AML-193 (cell line): ENCODE results near the gene S100A9.
"Not testable (repeated sequence)": the region's sequence is repeated elsewhere in the genome, so short reads cannot be mapped to it uniquely, and the experiment has no call there.

Experiments
- DNase-seq, 2 experiments: peaks; one replicate each; lab custom pipeline; 2025; lab: John Stamatoyannopoulos, UW

S100A9 gene

GRCh38 chr1:153357853-153358690, at the start of gene S100A9:
S100A9 (plus strand) TSS chr1:153357854; CDS start chr1:153358284, 430 bp downstream.
- DNase-seq, result peak; percentile 38 to 47

DNA sequence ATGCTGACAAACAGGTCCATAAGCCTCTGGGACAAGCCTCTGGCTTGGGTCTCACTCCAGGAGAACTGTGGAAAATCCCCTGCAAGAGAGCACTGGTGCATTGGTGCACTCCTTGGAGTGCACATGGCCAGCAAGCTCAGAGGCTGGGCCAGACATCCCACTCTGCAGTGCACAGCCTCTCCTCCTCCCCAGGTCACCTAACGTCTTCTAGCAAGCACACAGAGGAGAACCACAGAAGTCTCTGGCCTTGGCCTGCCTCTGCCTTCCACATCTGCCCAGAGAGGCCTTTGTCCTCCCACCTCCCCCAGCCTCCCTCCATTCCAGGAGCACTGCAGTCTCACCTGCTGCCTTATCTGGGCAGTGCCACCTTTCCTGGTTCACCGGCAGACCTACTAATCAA, 49.1 kb upstream of the S100A9 start:
- no peak for DNase-seq

GRCh38 chr1:153309441-153309840, 48.2 kb upstream of the S100A9 start:
- no peak for DNase-seq

DNA sequence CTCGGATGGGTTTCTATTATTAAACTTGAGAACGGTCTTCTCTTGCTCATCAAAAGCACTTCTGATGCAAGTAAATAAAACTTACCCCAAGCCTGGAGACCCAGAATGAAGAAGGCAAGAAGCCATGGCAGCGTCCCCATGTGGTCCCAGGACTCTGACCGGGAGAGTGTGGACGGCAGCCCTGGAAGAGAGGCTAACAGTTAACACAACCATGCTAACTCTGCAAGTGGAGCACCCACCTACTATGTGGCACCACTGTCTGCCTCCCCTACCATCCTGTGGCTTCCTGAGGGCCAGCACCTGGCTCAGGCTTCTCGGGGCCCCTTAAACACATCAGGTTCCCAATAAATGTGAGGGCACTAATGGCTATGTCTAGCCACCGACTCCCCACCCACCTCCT, 47.1 kb upstream of the S100A9 start:
- DNase-seq, result no peak

DNA sequence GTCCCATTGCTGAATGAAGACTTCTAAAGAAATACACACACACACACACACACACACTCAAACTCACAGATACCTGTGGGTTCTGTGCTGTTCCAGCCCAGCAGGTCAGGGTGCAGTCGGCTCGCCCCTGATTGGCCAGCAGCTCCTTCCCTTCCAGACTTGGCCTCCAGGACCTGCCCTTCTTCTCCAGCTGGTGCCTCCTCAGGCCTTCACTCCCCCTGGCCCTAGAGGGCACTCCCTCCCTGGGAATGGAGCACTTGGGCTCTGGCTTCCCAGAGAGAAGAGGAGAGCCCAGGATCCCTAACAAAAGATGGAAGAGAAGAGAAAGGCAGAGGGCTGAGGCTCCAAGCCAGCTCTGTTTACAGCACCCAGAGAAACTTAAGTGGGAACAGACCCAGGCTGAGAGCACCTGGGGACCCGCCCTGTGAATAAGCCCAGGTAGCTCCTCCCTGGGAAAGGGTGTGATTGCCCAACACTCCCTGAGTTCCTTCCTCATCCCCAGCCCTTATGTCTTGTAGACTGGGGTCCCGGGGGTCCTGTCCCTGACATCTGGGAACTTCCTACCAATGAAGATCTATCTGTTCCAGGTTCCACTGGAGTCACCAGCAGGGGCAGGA, 45.0 kb upstream of the S100A9 start, which contains the start of gene PGLYRP3:
TSS of gene PGLYRP3 (minus strand) at position 383 of the 617 bp plus-strand sequence. CDS start 2,287 bp downstream, outside the sequence.
- DNase-seq, result no peak

GRCh38 chr1:153313288-153313687, 44.4 kb upstream of the S100A9 start:
- DNase-seq, result no peak

DNA sequence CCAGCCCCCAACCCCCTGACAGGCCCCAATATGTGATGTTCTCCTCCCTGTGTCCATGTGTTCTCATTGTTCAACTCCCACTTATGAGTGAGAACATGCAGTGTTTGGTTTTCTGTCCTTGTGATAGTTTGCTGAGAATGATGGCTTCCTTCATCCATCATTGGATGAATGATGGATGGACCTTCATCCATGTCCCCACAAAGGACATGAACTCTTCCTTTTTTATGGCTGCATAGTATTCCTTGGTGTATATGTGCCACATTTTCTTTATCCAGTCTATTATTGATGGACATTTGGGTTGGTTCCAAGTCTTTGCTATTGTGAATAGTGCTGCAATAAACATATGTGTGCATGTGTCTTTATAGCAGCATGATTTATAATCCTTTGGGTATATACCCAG, 43.3 kb upstream of the S100A9 start:
- not testable (repeated sequence) for DNase-seq

GRCh38 chr1:153316013-153316412, 41.6 kb upstream of the S100A9 start:
- DNase-seq, result not testable (repeated sequence)

- DNase-seq, result not testable (repeated sequence)
Measured at GRCh38 chr1:153318145-153318544, 39.5 kb upstream of the S100A9 start.

DNA sequence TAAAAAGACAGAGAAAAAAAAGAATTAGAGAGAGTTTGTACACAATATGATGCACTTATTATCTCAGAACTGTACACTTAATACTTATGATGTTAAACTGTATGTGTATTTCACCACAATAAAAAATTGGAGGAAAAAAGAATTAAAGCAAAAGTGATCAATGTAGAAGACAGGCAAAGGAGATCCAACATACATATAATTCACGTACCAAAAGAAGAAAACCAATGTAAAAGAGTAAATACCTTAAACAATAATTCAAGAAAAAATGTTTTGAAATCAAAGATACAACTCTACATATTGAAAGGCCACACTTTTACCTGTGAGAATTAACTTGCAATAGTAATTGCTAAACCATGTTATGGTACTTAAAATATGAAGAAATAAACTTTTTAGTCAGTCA, 35.1 kb upstream of the S100A9 start:
- no peak for DNase-seq

- DNase-seq, result no peak
Measured at GRCh38 chr1:153324912-153325311, 32.7 kb upstream of the S100A9 start.

DNA sequence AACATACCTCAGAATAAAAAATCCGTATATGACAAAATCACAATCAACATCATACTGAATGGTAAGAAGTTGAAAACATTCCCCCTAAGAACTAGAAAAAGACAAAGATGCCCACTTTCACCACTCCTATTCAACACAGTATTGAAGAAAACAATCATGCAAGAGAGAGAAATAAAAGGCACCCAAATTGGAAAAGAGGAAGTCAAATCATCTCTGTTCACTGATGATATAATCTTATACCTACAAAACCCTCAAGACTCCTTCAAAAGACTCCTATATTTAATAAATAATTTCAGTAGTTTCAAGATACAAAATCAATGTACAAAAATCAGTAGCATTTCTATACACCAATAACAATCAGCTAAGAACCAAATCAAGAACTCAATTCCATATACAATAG, 23.8 kb upstream of the S100A9 start:
- DNase-seq, result no peak

GRCh38 chr1:153336650-153337049, 21.0 kb upstream of the S100A9 start:
- DNase-seq, result no peak

DNA sequence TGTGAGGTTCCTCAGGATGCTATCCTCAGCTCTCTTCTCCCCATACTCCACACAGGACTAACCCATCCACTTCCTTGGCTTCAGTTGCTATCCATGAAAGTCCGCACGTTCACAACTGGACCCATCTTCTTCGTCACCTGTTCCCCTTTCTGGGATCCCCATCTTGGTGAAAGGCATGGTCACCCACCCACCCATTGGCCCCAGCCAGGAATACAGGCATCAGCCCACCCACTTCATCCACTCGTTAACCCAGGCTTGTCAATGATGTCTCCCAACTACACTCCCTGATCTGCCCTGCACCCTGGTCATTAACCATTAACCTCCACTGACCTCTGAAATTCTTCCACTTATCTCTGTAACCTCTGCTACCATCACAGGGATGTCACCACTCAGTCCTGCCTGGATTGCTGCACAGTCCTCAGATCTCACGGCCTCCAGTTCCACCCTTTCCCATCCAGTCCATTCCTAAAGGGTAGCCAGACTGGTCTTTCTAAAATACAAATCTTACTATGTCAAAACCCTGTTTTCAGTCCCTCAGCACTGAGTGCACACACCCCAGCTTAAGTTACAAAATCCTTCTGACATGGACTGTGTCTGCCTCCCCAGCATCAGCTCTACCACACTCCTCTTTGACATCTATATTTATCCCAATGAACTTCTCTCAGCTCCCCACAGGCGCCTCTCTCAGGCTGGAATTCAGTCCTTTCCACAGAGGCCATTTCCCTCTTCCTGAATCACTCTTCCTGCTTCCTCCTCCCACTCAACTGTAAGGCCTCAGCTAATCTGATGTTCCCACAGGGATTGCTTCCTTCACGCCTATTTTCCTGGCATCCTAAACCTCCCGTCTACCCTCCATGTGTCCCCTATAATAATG, 19.4 kb upstream of the S100A9 start:
- DNase-seq, result no peak

DNA sequence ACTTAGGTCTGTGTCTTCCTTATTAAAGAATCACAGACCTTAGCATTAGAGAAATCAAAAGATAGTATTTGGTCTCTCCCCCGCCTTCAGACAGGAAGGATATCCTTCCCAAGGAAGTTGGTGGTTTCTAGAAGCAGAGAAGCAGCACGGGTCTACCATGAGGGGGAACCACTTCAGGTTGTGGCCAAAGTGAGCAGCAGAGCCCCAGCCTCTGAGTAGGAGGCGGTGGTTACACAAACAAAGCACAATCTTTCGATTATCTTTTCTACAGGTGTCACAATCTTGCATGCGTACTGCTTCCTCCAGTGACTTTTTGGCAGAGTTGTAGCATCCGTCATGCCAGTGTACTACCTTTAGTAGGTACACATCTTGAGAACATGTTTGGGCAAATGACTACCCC, 17.9 kb upstream of the S100A9 start:
- no peak for DNase-seq

GRCh38 chr1:153340356-153340755, 17.3 kb upstream of the S100A9 start:
- DNase-seq, result no peak

GRCh38 chr1:153341431-153341934, 16.2 kb upstream of the S100A9 start:
- DNase-seq, result no peak

GRCh38 chr1:153342178-153342577, 15.5 kb upstream of the S100A9 start:
- no peak for DNase-seq

GRCh38 chr1:153343040-153343681, 14.5 kb upstream of the S100A9 start:
- DNase-seq, result no peak

DNA sequence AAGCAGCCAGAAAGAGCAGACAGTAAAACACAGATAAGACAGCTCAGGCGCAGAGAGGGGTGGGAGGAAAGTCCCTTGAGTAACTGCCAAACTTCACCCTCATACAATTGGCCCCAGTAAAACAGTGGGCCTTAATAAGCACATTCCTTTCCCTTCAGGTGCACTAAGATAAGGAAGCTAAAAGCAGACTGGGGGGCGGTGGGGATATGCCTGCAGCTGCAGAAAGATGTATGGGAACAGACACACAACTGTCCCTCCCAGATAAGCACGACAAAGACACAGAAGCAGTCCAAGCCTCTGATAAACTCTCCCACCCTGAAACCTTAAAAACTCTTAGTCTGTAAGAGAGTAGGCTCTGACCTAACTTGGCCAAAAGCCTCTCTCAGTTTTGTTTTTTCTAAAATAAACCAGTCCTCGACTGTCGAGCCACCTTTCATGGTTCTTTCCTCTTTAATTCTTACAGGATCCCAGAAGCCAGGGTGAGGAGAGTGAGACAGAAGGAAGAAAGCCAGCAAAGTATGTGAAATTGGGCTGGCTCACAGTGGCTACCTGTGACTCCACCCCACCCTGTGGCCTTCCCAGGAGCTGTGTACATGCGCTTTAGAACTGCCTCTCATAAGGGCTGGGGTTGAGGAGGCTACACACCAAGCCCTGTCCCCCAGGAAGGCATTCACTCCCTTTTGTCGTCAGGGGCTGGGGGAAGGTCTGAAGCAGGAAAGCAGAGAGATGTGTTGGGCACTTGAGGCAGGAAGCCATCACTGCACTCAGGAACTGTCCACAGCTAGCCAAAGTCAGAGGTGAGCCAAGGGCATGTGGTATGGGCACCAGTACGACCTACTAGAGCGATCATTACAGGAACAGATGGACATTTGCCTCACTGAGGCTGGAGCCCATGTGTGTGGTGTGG, 13.6 kb upstream of the S100A9 start:
- DNase-seq, result no peak

GRCh38 chr1:153344718-153345025, 13.0 kb upstream of the S100A9 start:
- DNase-seq, result peak; percentile 82 to 84
